Measurements from ENCODE around the gene OR4D11. TPM values are rescaled to one million over a fixed set of nuclear protein-coding genes. Genes with fewer than 3 reads are reported as not detected.
"Not testable (repeated sequence)": the region's sequence is repeated elsewhere in the genome, so short reads cannot be mapped to it uniquely, and the experiment has no call there.

Gene OR4D11
- total RNA-seq, 1 donor from 2014 or later = not detected

DNA sequence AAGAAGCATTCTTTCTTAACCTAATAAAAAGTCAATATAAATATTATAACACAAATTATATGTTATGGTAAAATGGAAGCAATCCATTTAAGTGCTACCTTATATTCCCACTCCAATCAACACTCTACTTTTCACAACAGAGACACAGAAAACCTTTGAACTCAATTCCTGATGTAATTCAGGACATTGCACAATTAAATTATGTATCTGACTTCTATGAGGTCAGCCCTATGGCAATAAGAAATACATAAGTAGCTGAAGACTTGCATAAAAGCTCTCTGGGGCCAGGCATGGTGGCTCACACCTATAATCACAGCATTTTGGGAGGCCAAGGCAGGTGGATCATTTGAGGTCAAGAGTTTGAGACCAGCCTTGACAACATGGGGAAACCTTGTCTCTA is 23.5 kb upstream of the OR4D11 start:
- TF ChIP-seq, protein P1, sequence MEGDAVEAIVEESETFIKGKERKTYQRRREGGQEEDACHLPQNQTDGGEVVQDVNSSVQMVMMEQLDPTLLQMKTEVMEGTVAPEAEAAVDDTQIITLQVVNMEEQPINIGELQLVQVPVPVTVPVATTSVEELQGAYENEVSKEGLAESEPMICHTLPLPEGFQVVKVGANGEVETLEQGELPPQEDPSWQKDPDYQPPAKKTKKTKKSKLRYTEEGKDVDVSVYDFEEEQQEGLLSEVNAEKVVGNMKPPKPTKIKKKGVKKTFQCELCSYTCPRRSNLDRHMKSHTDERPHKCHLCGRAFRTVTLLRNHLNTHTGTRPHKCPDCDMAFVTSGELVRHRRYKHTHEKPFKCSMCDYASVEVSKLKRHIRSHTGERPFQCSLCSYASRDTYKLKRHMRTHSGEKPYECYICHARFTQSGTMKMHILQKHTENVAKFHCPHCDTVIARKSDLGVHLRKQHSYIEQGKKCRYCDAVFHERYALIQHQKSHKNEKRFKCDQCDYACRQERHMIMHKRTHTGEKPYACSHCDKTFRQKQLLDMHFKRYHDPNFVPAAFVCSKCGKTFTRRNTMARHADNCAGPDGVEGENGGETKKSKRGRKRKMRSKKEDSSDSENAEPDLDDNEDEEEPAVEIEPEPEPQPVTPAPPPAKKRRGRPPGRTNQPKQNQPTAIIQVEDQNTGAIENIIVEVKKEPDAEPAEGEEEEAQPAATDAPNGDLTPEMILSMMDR (IDR thresholded peaks at IDR 0.05; ENCODE audit: insufficient read depth, low read length, poor library complexity, severe bottlenecking) = no peak
- DNase-seq (ENCODE audit: low read depth) = no peak
- no peaks in the 10 kb centered on the region for H3K27me3 ChIP-seq (ENCODE audit: control insufficient read depth, insufficient read depth, low read length)
- no peak overlapping the region for H3K4me3 ChIP-seq (ENCODE audit: low read depth, low read length)
- H3K36me3 ChIP-seq (ENCODE audit: control insufficient read depth, insufficient read depth, low read length) = no peaks in the 10 kb centered on the region

DNA sequence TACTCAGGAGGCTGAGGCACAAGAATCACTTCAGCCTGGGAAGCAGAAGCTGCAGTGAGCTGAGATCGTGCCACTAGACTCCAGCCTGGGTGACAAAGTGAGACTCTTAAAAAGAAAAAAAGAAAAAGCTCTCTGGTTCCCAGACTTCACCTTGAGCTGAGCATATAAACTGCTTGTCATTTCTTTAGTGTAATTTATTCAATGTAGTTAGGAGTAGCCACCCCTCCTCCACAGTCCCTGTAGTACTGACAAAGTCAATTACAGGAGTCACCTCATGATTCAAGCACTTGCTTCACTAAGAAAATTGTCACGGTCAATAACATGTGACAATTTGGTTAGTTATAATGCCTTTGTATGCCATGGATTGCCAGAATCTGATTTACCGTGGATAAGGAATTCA is 23.0 kb upstream of the OR4D11 start:
- no peaks in the 10 kb centered on the region for H3K27me3 ChIP-seq (ENCODE audit: control insufficient read depth, insufficient read depth, low read length)
- DNase-seq (ENCODE audit: low read depth) = no peak
- no peak overlapping the region for H3K4me3 ChIP-seq (ENCODE audit: low read depth, low read length)
- no peaks in the 10 kb centered on the region for H3K36me3 ChIP-seq (ENCODE audit: control insufficient read depth, insufficient read depth, low read length)
- TF ChIP-seq, protein P1 (IDR thresholded peaks at IDR 0.05; ENCODE audit: insufficient read depth, low read length, poor library complexity, severe bottlenecking) = no peak

- no peak for DNase-seq (ENCODE audit: low read depth)
- Histone ChIP-seq H3K4me3 (ENCODE audit: low read depth, low read length) (no peak overlapping the region), H3K36me3 (ENCODE audit: control insufficient read depth, insufficient read depth, low read length) (no peaks in the 10 kb centered on the region), H3K27me3 (ENCODE audit: control insufficient read depth, insufficient read depth, low read length) (no peaks in the 10 kb centered on the region)
- TF ChIP-seq, protein P1 (IDR thresholded peaks at IDR 0.05; ENCODE audit: insufficient read depth, low read length, poor library complexity, severe bottlenecking) = no peak
Measured at GRCh38 chr11:59501931-59502330, 1.4 kb upstream of the OR4D11 start.

DNA sequence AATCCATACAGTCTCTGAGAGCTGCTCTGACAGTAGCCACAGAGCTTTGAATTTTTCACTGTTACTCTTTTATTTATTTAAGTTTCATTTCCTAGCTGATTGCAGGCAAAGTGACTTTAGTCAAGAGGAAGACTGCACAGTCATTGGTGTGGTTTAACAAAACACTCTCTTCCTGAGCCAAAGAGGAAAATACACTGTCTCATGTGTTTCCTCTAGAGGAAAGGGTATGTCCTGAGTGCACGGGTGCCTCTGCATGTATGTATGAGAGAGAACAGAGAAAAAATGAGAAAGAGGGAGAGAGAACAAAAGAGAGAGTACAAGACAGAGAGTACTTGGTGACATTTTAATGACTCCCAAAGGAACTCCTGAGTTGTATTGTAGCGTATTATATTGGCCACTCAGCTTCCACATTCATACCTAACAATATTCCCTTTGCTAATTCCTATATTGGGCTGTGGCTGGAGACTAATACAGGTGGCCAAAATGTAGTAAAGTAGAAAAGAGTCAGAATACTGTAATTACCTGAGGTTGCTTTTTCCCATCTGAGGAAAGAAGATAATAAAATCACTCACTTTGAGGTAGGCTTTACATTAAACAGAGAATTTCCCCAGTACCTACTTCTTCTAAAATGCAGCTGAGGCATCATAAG is 7.7 kb downstream of the OR4D11 start, which contains the start of gene OR4D9:
OR4D9 (plus strand) TSS at position 599 of the 649 bp plus-strand sequence. CDS start 3,374 bp downstream, outside the sequence.
- TF ChIP-seq, protein P1 (IDR thresholded peaks at IDR 0.05; ENCODE audit: insufficient read depth, low read length, poor library complexity, severe bottlenecking) = no peak
- Histone ChIP-seq H3K27me3 (ENCODE audit: control insufficient read depth, insufficient read depth, low read length) (no peaks in the 10 kb centered on the region), H3K4me3 (ENCODE audit: low read depth, low read length) (no peak within 1 kb of the TSS), H3K36me3 (ENCODE audit: control insufficient read depth, insufficient read depth, low read length) (no peaks in the 10 kb centered on the region)
- no peak for DNase-seq (ENCODE audit: low read depth)

- TF ChIP-seq, protein P1 (IDR thresholded peaks at IDR 0.05; ENCODE audit: insufficient read depth, low read length, poor library complexity, severe bottlenecking) = no peak
- no peaks in the 10 kb centered on the region for H3K27me3 ChIP-seq (ENCODE audit: control insufficient read depth, insufficient read depth, low read length)
- H3K36me3 ChIP-seq (ENCODE audit: control insufficient read depth, insufficient read depth, low read length) = no peaks in the 10 kb centered on the region
- H3K4me3 ChIP-seq (ENCODE audit: low read depth, low read length) = no peak overlapping the region
- DNase-seq (ENCODE audit: low read depth) = no peak
Measured at GRCh38 chr11:59511675-59512074, 8.3 kb downstream of the OR4D11 start.

DNA sequence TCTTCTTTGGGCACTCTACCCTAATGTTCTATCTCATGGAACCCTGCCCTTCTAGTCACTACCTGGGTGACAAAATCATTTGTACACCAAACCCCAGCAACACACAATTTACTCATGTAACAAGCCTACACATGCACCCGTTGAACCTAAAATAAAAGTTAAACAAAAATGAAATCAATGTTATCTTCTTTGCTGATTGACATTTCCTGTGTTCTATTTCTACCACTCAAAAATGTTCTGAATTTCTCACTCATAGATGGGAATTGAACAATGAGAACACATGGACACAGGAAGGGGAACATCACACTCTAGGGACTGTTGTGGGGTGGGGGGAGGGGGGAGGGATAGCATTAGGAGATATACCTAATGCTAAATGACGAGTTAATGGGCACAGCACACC is 16.8 kb downstream of the OR4D11 start:
- H3K4me3 ChIP-seq (ENCODE audit: low read depth, low read length); DNase-seq (ENCODE audit: low read depth); H3K27me3 ChIP-seq (ENCODE audit: control insufficient read depth, insufficient read depth, low read length); H3K36me3 ChIP-seq (ENCODE audit: control insufficient read depth, insufficient read depth, low read length): not testable (repeated sequence)

Measured in kidney epithelial cell (primary cell).